GM19025 (cell line): ENCODE measurements around the gene ELOVL5.

ENCODE experiments used
- ATAC-seq: cut with Tn5 transposase; IDR thresholded peaks from one replicate; pipeline ENCODE4 v1.9.1; 2021; ENCODE audit warnings: mild to moderate bottlenecking, low read depth, moderate library complexity; ENCODE audit not compliant: unreplicated experiment

Gene ELOVL5

GRCh38 chr6:53246924-53247323, 101.8 kb downstream of the ELOVL5 start:
- no peak for ATAC-seq

GRCh38 chr6:53244958-53245357, 103.8 kb downstream of the ELOVL5 start:
- ATAC-seq = peak; percentile 69

- ATAC-seq = no peak
These were observed 104.3 kb downstream of the ELOVL5 start for GRCh38 chr6:53244399-53244931.

GRCh38 chr6:53241938-53242337, 106.8 kb downstream of the ELOVL5 start:
- ATAC-seq = no peak

- no peak for ATAC-seq
These were observed 108.0 kb downstream of the ELOVL5 start for GRCh38 chr6:53240761-53241160.

- ATAC-seq = no peak
These were observed 108.6 kb downstream of the ELOVL5 start for GRCh38 chr6:53240139-53240538.

- ATAC-seq = peak; percentile 48
These were observed 109.2 kb downstream of the ELOVL5 start for GRCh38 chr6:53239526-53239925.

- no peak for ATAC-seq
These were observed 110.4 kb downstream of the ELOVL5 start for GRCh38 chr6:53238311-53238710.

- no peak for ATAC-seq
These were observed 112.5 kb downstream of the ELOVL5 start for GRCh38 chr6:53236241-53236640.

- no peak for ATAC-seq
These were observed 113.2 kb downstream of the ELOVL5 start for GRCh38 chr6:53235508-53235907.

- ATAC-seq = no peak
These were observed 115.4 kb downstream of the ELOVL5 start for GRCh38 chr6:53233309-53233708.

GRCh38 chr6:53230775-53231467, 117.8 kb downstream of the ELOVL5 start:
- ATAC-seq = no peak

- no peak for ATAC-seq
These were observed 120.9 kb downstream of the ELOVL5 start for GRCh38 chr6:53227847-53228246.

- ATAC-seq = no peak
These were observed 128.1 kb downstream of the ELOVL5 start for GRCh38 chr6:53220605-53221004.
